Naive thymus-derived CD4-positive, alpha-beta T cell (primary cell): Measurements from ENCODE around the gene SLC22A31. TPM values are rescaled to one million over a fixed set of nuclear protein-coding genes. Genes with fewer than 3 reads are reported as not detected.
"Not testable (repeated sequence)": the region's sequence is repeated elsewhere in the genome, so short reads cannot be mapped to it uniquely, and the experiment has no call there.

Experiments
- ATAC-seq: fragments of 150-1000 bp; cut with Tn5 transposase; 2 replicates; pipeline ENCODE4 v1.10.0; 2021; ENCODE audit warnings: mild to moderate bottlenecking, moderate library complexity
- CTCF ChIA-PET: fragments of 350-600 bp; sonication (Branson Sonifier 250); formaldehyde crosslinking; loops from one replicate; lab custom pipeline; 2021; ENCODE audit warnings: antibody characterized with exemption; lab: Charles Lee
- POLR2A ChIA-PET: fragments of 350-600 bp; sonication (Branson Sonifier 250); formaldehyde crosslinking; loops from one replicate; lab custom pipeline; 2021; ENCODE audit warnings: antibody characterized with exemption, inconsistent platforms; lab: Charles Lee
- DNase-seq, 9 donors: peaks; one replicate each; pipeline versions ENCODE4 v3.0.0 to v3.0.0-alpha.2; 2020 to 2022; ENCODE audit warnings: mixed read lengths in 1 of 9
- H3K27ac ChIP-seq: one replicate; pipeline ENCODE4 v1.7.0; 2013; ENCODE audit warnings: mild to moderate bottlenecking, low read depth, low read length, moderate library complexity
- H3K27me3 ChIP-seq, 2 donors: one replicate each; pipeline ENCODE4 v1.7.0; 2013; ENCODE audit warnings: low read length in 2 of 2, mild to moderate bottlenecking in 2 of 2, moderate library complexity in 2 of 2; ENCODE audit not compliant: control insufficient read depth in 2 of 2, insufficient read depth in 2 of 2
- H3K36me3 ChIP-seq, 3 experiments: 1 replicate in 2 of 3; 2 replicates in 1 of 3; pipeline ENCODE4 v1.7.0; 2013; ENCODE audit warnings: low read length in 3 of 3, mild to moderate bottlenecking in 3 of 3, moderate library complexity in 1 of 3; ENCODE audit not compliant: insufficient read depth in 3 of 3, control insufficient read depth in 2 of 3
- H3K4me1 ChIP-seq, 2 donors: one replicate each; pipeline ENCODE4 v1.7.0; 2013; ENCODE audit warnings: low read length in 2 of 2, mild to moderate bottlenecking in 2 of 2, moderate library complexity in 1 of 2; ENCODE audit not compliant: control insufficient read depth in 2 of 2, insufficient read depth in 2 of 2
- H3K4me3 ChIP-seq: 2 replicates; pipeline ENCODE4 v1.7.0; 2013; ENCODE audit warnings: mild to moderate bottlenecking, low read length
- H3K9me3 ChIP-seq, 3 experiments: 1 replicate in 2 of 3; 2 replicates in 1 of 3; pipeline ENCODE4 v1.7.0; 2013; ENCODE audit warnings: low read length in 3 of 3; ENCODE audit not compliant: control insufficient read depth in 2 of 3
- H3K27ac Mint-ChIP-seq, 9 donors: one replicate each; pipeline ENCODE4 v1.8.0; 2020 to 2022; ENCODE audit warnings: mixed read lengths in 9 of 9, mild to moderate bottlenecking in 8 of 9, moderate library complexity in 5 of 9, inconsistent platforms in 2 of 9
- H3K27me3 Mint-ChIP-seq, 5 donors: one replicate each; pipeline ENCODE4 v1.8.0; 2021 to 2022; ENCODE audit warnings: mixed read lengths in 5 of 5, mild to moderate bottlenecking in 1 of 5
- H3K36me3 Mint-ChIP-seq, 5 donors: one replicate each; pipeline ENCODE4 v1.8.0; 2020 to 2022; ENCODE audit warnings: mixed read lengths in 5 of 5, mild to moderate bottlenecking in 3 of 5, inconsistent platforms in 1 of 5
- H3K4me1 Mint-ChIP-seq, 7 donors: one replicate each; pipeline ENCODE4 v1.8.0; 2020 to 2022; ENCODE audit warnings: mixed read lengths in 7 of 7, mild to moderate bottlenecking in 3 of 7, inconsistent platforms in 1 of 7
- H3K4me3 Mint-ChIP-seq, 10 donors: one replicate each; pipeline ENCODE4 v1.8.0; 2020 to 2022; ENCODE audit warnings: mild to moderate bottlenecking in 10 of 10, mixed read lengths in 10 of 10, moderate library complexity in 6 of 10, inconsistent platforms in 2 of 10
- H3K9me3 Mint-ChIP-seq, 11 donors: one replicate each; pipeline ENCODE4 v1.8.0; 2020 to 2022; ENCODE audit warnings: mixed read lengths in 11 of 11, mild to moderate bottlenecking in 4 of 11, inconsistent platforms in 1 of 11, moderate library complexity in 1 of 11
- intact Hi-C, 2 donors: fragments of 100-400 bp; cut with micrococcal nuclease; formaldehyde crosslinking; loops; one replicate each; pipeline ENCODE4 v1.15.1; 2023
- polyA plus RNA-seq, 2 donors: library from polyadenylated mRNA; unstranded; fragments of 300-500 nt; fragmentation: Illumina TruSeq; gene quantifications; one replicate each; pipeline ENCODE4 v1.2.3, GENCODE V29; 2021
- total RNA-seq, 6 experiments: library from RNA in 5 of 6; stranded (reverse) in 5 of 6; gene quantifications; 1 replicate in 5 of 6; 2 replicates in 1 of 6; pipeline ENCODE4 v1.2.3 and lab custom pipeline; 2021 to 2026

SLC22A31 gene
- total RNA-seq (1 to 10 TPM; 1.1 to 4.4 (median 2.8) TPM), polyA plus RNA-seq (under 1 TPM; 0.33 to 0.55 TPM), total RNA-seq (lab: John Stamatoyannopoulos, UW) (2.8 reads per million, percentile 15 among the genes with 10 or more reads in this experiment)

DNA sequence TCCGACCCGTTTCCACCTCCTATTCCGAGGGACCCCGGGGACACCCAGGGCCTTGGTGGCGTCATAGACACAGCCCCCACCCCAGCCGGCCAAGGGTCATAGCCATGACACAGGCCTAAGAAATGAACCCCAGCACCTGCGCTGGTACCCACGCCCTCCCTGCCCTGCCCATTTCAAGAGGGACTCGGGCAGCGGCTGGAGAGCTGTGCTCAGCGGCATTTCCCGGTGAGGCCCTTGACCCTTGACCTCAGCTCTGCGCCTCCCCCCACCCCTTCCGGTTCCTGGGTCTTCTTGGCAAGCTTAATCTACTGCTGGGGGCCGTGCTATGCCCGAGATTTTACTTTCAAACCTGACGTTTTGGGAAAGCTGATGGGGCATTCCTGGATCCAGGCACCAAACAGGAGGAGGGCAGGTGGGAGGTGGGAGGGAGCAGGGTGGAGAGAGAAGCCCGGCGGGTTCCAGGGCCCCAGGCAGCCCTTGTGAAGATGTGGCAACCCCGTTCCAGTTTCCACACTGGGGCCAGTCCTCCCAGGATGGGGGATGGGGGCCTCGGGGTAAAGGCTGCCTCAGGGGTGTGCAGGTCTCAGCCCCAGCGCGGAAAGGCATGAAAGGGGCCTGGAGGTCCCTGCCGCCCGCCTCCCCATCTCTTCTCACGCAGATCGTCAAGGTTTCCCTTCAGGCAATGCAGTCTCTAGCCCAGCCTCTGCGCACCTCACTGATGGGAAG, at the start of gene SLC22A31:
Gene SLC22A31, minus strand, starts transcription at position 414 of the 726 bp plus-strand sequence. Its CDS starts 36 bp downstream, at position 378.
- Histone ChIP-seq H3K27me3 (peaks cover 0 to 4% of the 10 kb centered on the region in 2 donors), H3K4me1 (peaks cover 0 to 9% of the 10 kb centered on the region in 2 donors), H3K9me3 (no peaks in the 10 kb centered on the region), H3K36me3 (no peaks in the 10 kb centered on the region), H3K27ac (no peak within 1 kb of the TSS), H3K4me3 (no peak within 1 kb of the TSS)
- H3K4me3 Mint-ChIP-seq = peak within 1 kb of the TSS; percentile 40 to 74 (median 58)
- intact Hi-C loops = loop anchor here in 1 of 2 donors (2.0 to 5.0 kb wide), 2 partner anchors 29 to 83 kb away; partner anchors contain the start of gene CDH15
- DNase-seq (no peak), ATAC-seq (no peak)
- H3K27me3 Mint-ChIP-seq = peaks cover 18 to 46% (median 34%) of the 10 kb centered on the region in 5 donors
- H3K27ac Mint-ChIP-seq = peak within 1 kb of the TSS in 1 of 9 donors; percentile 55
- H3K9me3 Mint-ChIP-seq = peaks cover 0 to 7% (median 2%) of the 10 kb centered on the region in 11 donors
- ChIA-PET POLR2A (no interaction called here), CTCF (no interaction called here)
- H3K4me1 Mint-ChIP-seq = peaks cover 0 to 22% (median 9%) of the 10 kb centered on the region in 7 donors
- peaks cover 0 to 6% (median 0%) of the 10 kb centered on the region in 5 donors for H3K36me3 Mint-ChIP-seq

DNA sequence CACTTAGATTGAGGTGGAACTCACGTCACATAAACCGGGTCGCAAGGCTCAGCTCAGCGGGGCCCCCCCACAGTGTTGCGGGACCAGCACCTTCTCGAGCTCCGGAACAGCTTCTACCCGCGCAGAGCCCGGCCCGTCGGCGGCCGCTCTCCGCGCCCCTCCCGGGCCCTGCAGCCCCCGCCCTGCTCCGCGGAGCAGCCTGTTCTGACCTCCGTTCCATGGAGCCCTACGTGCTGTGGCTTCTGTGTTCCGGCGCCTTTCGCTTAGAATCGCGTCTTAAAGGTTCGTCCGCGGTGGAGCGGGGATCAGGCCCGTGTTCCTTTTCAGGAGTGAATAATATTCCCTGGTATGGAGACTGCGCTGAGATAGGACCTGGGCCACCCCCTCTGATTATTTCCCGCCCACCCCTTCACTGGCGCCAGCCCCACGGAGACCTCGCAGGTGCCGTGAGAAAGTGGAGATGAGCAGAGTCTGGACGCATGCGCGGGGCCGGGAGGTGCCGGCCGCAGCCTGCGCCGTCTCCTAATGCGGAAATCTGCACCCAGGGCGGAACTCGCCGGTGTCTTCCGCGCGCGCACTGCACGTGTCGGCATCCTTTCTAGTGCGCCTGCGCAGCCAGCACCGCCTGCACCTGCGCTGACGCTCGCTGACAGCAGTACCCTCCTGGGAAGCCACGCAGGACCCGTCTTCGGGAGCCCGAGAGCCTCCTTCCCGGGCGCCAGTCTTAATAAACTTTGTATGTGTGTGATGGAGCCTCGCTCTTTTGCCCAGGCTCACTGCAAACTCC, 48.1 kb upstream of the SLC22A31 start:
- H3K4me3 ChIP-seq = peak overlapping the region; percentile 47
- Mint-ChIP-seq H3K27me3 (peaks cover 0 to 6% (median 0%) of the 10 kb centered on the region in 5 donors), H3K36me3 (peaks cover 7 to 11% (median 8%) of the 10 kb centered on the region in 5 donors), H3K4me1 (peaks cover 3 to 23% (median 16%) of the 10 kb centered on the region in 7 donors), H3K4me3 (peak overlapping the region; percentile 72 to 92 (median 82)), H3K27ac (peak overlapping the region in 6 of 9 donors; percentile 25 to 87 (median 70)), H3K9me3 (peaks cover 1 to 12% (median 6%) of the 10 kb centered on the region in 11 donors)
- peaks cover 0 to 5% of the 10 kb centered on the region in 2 donors for H3K4me1 ChIP-seq
- CTCF ChIA-PET = interaction anchor here (0.8 to 1.2 kb wide), 2 partner anchors 41 to 301 kb away, joined by 3 read pairs; no protein-coding TSS in a partner anchor
- no peaks in the 10 kb centered on the region for H3K27me3 ChIP-seq
- no peaks in the 10 kb centered on the region for H3K9me3 ChIP-seq
- H3K27ac ChIP-seq = peak overlapping the region; percentile 53
- ATAC-seq = no peak
- POLR2A ChIA-PET = interaction anchor here (0.9 to 1.3 kb wide), 3 partner anchors 12 to 442 kb away, joined by 3 to 4 read pairs (median 3); no protein-coding TSS in a partner anchor
- intact Hi-C loops = loop anchor here (5.0 to 10.0 kb wide), 4 partner anchors 394 to 794 kb away; partner anchors contain the start of genes CHMP1A (in 1 of the 2), GALNS (in 1 of the 2), SPATA2L (in 1 of the 2) and SPATA33 (in 1 of the 2)
- peak in 2 of 9 donors; percentile 24 to 48 for DNase-seq
- no peaks in the 10 kb centered on the region for H3K36me3 ChIP-seq

DNA sequence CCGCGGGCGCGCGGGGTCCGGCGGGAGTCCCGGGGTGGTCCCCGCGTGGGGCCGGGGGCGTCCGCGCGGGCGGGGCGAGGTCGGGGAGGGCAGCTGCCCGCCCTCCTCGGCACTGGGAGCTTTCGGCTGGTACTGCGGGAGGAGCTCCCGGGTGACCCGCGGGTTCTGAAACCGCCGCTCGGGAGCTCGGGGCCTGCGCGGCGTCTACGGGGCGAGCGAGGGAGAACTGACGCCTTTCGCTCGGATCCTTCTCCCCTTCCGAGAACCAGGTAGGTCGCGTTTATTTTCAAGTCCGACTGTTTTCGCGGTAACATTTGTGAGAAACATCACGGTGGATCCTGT, 47.4 kb upstream of the SLC22A31 start:
- peak overlapping the region; percentile 47 for H3K4me3 ChIP-seq
- H3K27me3 Mint-ChIP-seq, DNase-seq, ATAC-seq, H3K36me3 ChIP-seq, H3K4me1 ChIP-seq, H3K27me3 ChIP-seq, H3K9me3 ChIP-seq: not testable (repeated sequence)
- H3K4me3 Mint-ChIP-seq = peak overlapping the region; percentile 72 to 92 (median 82)
- POLR2A ChIA-PET = interaction anchor here (0.7 to 1.5 kb wide), 10 partner anchors 18 to 546 kb away, joined by 3 to 6 read pairs (median 3); no protein-coding TSS in a partner anchor
- H3K27ac ChIP-seq = peak overlapping the region; percentile 53
- intact Hi-C loops = loop anchor here (1.0 to 10.0 kb wide), 9 partner anchors 30 to 793 kb away; partner anchors contain the start of genes CHMP1A (in 1 of the 2), GALNS (in 1 of the 2), MVD (in 1 of the 2) and RPL13 (in 1 of the 2)
- peak overlapping the region in 6 of 9 donors; percentile 25 to 87 (median 70) for H3K27ac Mint-ChIP-seq
- peaks cover 7 to 11% (median 8%) of the 10 kb centered on the region in 5 donors for H3K36me3 Mint-ChIP-seq
- H3K9me3 Mint-ChIP-seq = peaks cover 3 to 12% (median 6%) of the 10 kb centered on the region in 11 donors
- peaks cover 3 to 30% (median 21%) of the 10 kb centered on the region in 7 donors for H3K4me1 Mint-ChIP-seq
- CTCF ChIA-PET = interaction anchor here (0.6 to 1.2 kb wide), 4 partner anchors 42 to 585 kb away, joined by 3 read pairs; no protein-coding TSS in a partner anchor

DNA sequence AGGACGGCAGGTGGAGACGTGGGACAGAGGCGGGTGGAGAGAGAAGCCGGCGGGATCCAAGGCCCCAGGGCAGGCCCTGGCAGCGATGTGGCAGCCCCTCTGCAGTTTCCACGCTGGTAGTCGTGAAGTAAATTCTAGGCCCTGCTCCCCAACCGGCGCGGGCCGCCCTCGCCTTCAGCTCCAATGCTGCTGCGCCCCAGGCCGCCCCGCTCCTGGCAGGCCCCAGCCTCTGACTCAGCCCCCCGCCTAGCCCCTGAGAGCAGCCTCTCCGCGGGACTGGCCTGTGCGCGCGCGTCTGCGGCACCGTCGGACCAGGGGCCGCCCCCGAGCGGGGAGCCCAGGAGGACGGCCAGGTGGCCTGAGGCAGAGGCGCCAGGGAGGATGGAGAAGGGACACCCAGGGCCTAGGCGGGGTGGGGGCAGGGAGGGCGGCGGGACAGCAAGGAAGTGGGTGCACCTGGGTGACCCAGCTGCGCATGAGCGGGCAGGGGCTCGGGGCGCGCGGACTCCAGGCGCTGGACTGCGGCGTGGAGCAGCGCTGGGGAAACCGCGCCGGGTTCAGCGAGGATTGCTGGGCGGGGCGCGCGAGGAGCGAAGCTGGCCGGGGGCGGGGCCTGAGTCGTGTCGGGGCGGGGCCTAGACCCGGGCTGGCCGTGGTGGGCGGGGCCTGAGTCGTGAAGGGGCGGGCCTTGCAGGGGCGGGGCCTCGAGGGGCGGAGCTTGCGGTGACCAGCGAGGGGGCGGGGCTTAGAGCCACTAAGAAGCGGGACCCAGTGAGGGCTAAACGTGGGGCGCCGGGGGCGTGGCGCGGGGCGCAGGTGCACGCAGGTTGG, 46.8 kb upstream of the SLC22A31 start:
- Histone ChIP-seq H3K4me1 (peaks cover 0 to 5% of the 10 kb centered on the region in 2 donors), H3K27me3 (no peaks in the 10 kb centered on the region), H3K27ac (peak overlapping the region; percentile 62), H3K4me3 (peak overlapping the region; percentile 17), H3K9me3 (no peaks in the 10 kb centered on the region), H3K36me3 (no peaks in the 10 kb centered on the region)
- peaks cover 3 to 31% (median 21%) of the 10 kb centered on the region in 7 donors for H3K4me1 Mint-ChIP-seq
- ChIA-PET CTCF (interaction anchor here (0.6 to 1.2 kb wide), 4 partner anchors 43 to 585 kb away, joined by 3 read pairs; no protein-coding TSS in a partner anchor), POLR2A (interaction anchor here (0.5 to 1.5 kb wide), 13 partner anchors 19 to 545 kb away, joined by 3 to 6 read pairs (median 3); partner anchors contain the start of gene SPG7)
- intact Hi-C loops = loop anchor here (1.0 to 10.0 kb wide), 9 partner anchors 30 to 792 kb away; partner anchors contain the start of genes CHMP1A (in 1 of the 2), GALNS (in 1 of the 2), MVD (in 1 of the 2) and RPL13 (in 1 of the 2)
- peaks cover 7 to 11% (median 8%) of the 10 kb centered on the region in 5 donors for H3K36me3 Mint-ChIP-seq
- peak overlapping the region in 5 of 9 donors; percentile 40 to 89 (median 76) for H3K27ac Mint-ChIP-seq
- peaks cover 3 to 12% (median 6%) of the 10 kb centered on the region in 11 donors for H3K9me3 Mint-ChIP-seq
- peaks cover 0 to 6% (median 0%) of the 10 kb centered on the region in 5 donors for H3K27me3 Mint-ChIP-seq
- ATAC-seq (peak; percentile 99), DNase-seq (peak; percentile 85 to 99 (median 93))
- peak overlapping the region; percentile 70 to 92 (median 78) for H3K4me3 Mint-ChIP-seq

DNA sequence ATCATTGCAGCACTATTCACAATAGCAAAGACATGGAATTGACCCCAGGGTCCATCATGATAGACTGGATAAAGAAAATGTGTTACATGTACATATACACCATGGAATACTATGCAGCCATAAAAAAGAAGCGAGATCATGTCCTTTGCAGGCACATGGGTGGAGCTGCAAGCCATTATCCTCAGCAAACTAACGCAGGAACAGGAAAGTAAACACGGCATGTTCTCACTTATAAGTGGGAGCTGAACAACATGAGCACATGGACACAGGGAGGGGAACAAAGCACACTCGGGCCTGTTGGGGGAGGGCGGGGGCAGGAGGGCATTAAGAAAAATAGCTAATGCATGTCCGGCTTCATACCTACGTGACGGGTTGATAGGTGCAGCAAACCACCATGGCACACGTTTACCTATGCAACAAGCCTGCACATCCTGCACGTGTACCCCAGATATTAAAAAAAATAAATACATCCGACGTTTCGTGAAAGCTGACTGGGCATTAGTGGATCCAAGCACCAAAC, 46.1 kb upstream of the SLC22A31 start:
- H3K4me3 Mint-ChIP-seq = peak overlapping the region in 9 of 10 donors; percentile 58 to 83 (median 67)
- no peaks in the 10 kb centered on the region for H3K9me3 ChIP-seq
- no peaks in the 10 kb centered on the region for H3K36me3 ChIP-seq
- peaks cover 5 to 10% of the 10 kb centered on the region in 2 donors for H3K4me1 ChIP-seq
- DNase-seq (no peak), ATAC-seq (no peak)
- no peak overlapping the region for H3K4me3 ChIP-seq
- intact Hi-C loops = loop anchor here (2.0 to 10.0 kb wide), 6 partner anchors 54 to 792 kb away; partner anchors contain the start of genes CHMP1A (in 1 of the 2), GALNS (in 1 of the 2), MVD (in 1 of the 2) and SPATA2L (in 1 of the 2)
- H3K27me3 Mint-ChIP-seq = peaks cover 0 to 6% (median 0%) of the 10 kb centered on the region in 5 donors
- peak overlapping the region in 7 of 9 donors; percentile 23 to 80 (median 48) for H3K27ac Mint-ChIP-seq
- CTCF ChIA-PET = interaction anchor here (0.7 kb wide), 1 partner anchor 43 kb away, joined by 5 read pairs; no protein-coding TSS in a partner anchor
- H3K27me3 ChIP-seq = no peaks in the 10 kb centered on the region
- peaks cover 5 to 31% (median 18%) of the 10 kb centered on the region in 7 donors for H3K4me1 Mint-ChIP-seq
- H3K27ac ChIP-seq = peak overlapping the region; percentile 62
- POLR2A ChIA-PET = interaction anchor here (0.5 to 1.5 kb wide), 7 partner anchors 42 to 544 kb away, joined by 3 to 6 read pairs (median 3); partner anchors contain the start of gene SPG7
- H3K9me3 Mint-ChIP-seq = peaks cover 0 to 9% (median 6%) of the 10 kb centered on the region in 11 donors
- H3K36me3 Mint-ChIP-seq = peaks cover 3 to 11% (median 7%) of the 10 kb centered on the region in 5 donors
